SK-N-MC (cell line): ENCODE data around the gene PRELP.

Experiments used
- EZH2 ChIP-seq: fragments of 200-600 bp; sonication (generic); IDR thresholded peaks from one replicate; pipeline ENCODE4 v1.6.1; 2017; ENCODE audit warnings: antibody characterized with exemption
- FOXP2 ChIP-seq: optimal IDR thresholded peaks from 2 replicates; pipeline ENCODE3; 2011; ENCODE audit warnings: mild to moderate bottlenecking, moderate library complexity; ENCODE audit not compliant: insufficient read depth; ENCODE audit errors: extremely low read length, control extremely low read depth
- POLR2AphosphoS5 ChIP-seq: IDR thresholded peaks from 2 replicates; pipeline ENCODE4 v1.6.1; 2012; ENCODE audit warnings: mild to moderate bottlenecking, low read depth, low read length, borderline replicate concordance

DNA sequence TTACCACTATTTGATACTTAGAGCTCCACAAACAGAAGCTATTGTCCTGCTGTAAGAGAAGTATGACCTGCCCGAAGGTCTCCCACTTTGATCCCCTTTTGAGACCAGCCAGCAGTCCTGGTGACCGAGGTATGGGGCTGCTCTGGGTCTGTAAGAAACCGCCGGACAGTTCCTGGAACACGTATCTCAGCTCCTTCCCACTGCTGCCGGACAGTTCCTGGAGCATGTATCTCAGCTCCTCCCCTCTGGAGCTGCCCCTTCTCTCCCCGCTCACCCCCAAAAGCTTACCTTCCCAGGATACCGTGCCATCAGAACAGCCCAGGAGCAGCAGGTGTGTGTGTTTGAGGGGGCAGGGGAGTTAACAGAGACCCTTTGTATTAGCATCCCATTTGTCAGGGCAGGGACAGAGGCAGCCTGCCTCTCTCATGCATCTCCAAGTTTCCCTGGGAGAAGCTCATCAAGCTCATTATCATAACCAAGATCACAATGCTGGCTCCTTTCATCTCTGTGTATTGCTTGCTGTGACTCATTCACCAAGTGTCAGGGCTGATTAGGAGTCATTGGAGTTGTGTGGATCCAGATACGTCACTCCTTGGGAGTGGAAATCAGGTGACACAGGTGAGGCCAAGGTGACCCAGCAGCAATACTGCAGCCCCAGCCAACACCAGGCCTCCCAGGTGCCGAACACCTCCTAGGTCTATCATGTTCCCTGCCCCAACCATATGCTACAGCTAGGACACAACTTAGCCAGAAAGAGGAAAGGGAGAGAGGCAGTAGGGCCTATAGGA is 43.6 kb downstream of the PRELP start:
- TF ChIP-seq EZH2 (no peak), POLR2AphosphoS5 (no peak), FOXP2 (no peak)
